OCI-LY7 (cell line): ENCODE results near the gene STMN1. TPM values are rescaled to one million over a fixed set of nuclear protein-coding genes. Genes with fewer than 3 reads are reported as not detected.

Experiments used
- BruUV-seq: library from RNA; stranded (reverse); fragments of 400-500 nt; replicated peaks from 2 replicates; lab custom pipeline; 2021; lab: Mats Ljungman, UMichigan
- CTCF ChIA-PET: fragments of 300-600 bp; sonication (Branson Sonifier 250); formaldehyde crosslinking; loops from one replicate; lab custom pipeline; 2022; ENCODE audit warnings: antibody characterized with exemption; ENCODE audit not compliant: unreplicated experiment; lab: Charles Lee
- POLR2A ChIA-PET: fragments of 300-600 bp; sonication (Branson Sonifier 250); formaldehyde crosslinking; loops from one replicate; lab custom pipeline; 2022; ENCODE audit warnings: antibody characterized with exemption; lab: Charles Lee
- DNase-seq: peaks from one replicate; pipeline ENCODE4 v3.0.0-alpha.2; 2015; ENCODE audit warnings: low spot score
- H2AFZ ChIP-seq: fragments of 200-600 bp; sonication (generic), shearing (Covaris generic); 2 replicates; pipeline ENCODE4 v1.6.1; 2014; ENCODE audit warnings: mild to moderate bottlenecking, antibody characterized with exemption, low read length, moderate library complexity
- H3K27ac ChIP-seq: fragments of 200-600 bp; sonication (generic); 2 replicates; pipeline ENCODE4 v1.5.1; 2014; ENCODE audit warnings: mixed run types, low read depth, mild to moderate bottlenecking, moderate library complexity, low read length, inconsistent platforms; ENCODE audit not compliant: poor library complexity, severe bottlenecking
- H3K36me3 ChIP-seq: fragments of 200-600 bp; sonication (generic); 2 replicates; pipeline ENCODE4 v1.6.1; 2014; ENCODE audit warnings: mild to moderate bottlenecking, antibody characterized with exemption, low read length, moderate library complexity, mixed read lengths; ENCODE audit not compliant: insufficient read depth
- H3K4me1 ChIP-seq: fragments of 200-600 bp; sonication (generic); 2 replicates; pipeline ENCODE4 v1.5.1; 2014; ENCODE audit warnings: mild to moderate bottlenecking, low read length; ENCODE audit not compliant: insufficient read depth, poor library complexity, severe bottlenecking
- H3K4me2 ChIP-seq: fragments of 200-600 bp; sonication (generic); 2 replicates; pipeline ENCODE4 v1.6.1; 2014; ENCODE audit warnings: mild to moderate bottlenecking, low read length
- H3K4me3 ChIP-seq: fragments of 200-600 bp; sonication (generic); 2 replicates; pipeline ENCODE4 v1.5.1; 2014; ENCODE audit warnings: mild to moderate bottlenecking, low read depth, low read length; ENCODE audit not compliant: poor library complexity, severe bottlenecking
- H3K79me2 ChIP-seq: fragments of 200-600 bp; sonication (generic); 2 replicates; pipeline ENCODE4 v1.6.1; 2016; ENCODE audit warnings: low read depth, mild to moderate bottlenecking, low read length, moderate library complexity, mixed read lengths; ENCODE audit not compliant: insufficient read depth
- H3K9me2 ChIP-seq: fragments of 200-600 bp; sonication (generic); 2 replicates; pipeline ENCODE4 v1.6.1; 2016; ENCODE audit warnings: mild to moderate bottlenecking, low read length, mixed read lengths; ENCODE audit not compliant: insufficient read depth
- H3K9me3 ChIP-seq: fragments of 200-600 bp; sonication (generic); 2 replicates; pipeline ENCODE4 v1.6.1; 2014; ENCODE audit warnings: mild to moderate bottlenecking, mixed run types, low read length, mixed read lengths
- H4K20me1 ChIP-seq: fragments of 200-600 bp; sonication (generic); 2 replicates; pipeline ENCODE4 v1.6.1; 2014; ENCODE audit warnings: mild to moderate bottlenecking, antibody characterized with exemption, low read length, moderate library complexity, mixed read lengths; ENCODE audit not compliant: insufficient read depth
- CTCF ChIP-seq: fragments of 200-600 bp; sonication (generic); conservative IDR thresholded peaks from 2 replicates; pipeline ENCODE4 v1.5.1; 2014; ENCODE audit warnings: mild to moderate bottlenecking, antibody characterized with exemption, low read length, moderate library complexity, mixed read lengths
- EZH2phosphoT487 ChIP-seq: fragments of 200-600 bp; sonication (generic); IDR thresholded peaks from 2 replicates; pipeline ENCODE4 v1.6.1; 2018; ENCODE audit warnings: low read depth, borderline replicate concordance, mild to moderate bottlenecking, mixed run types, antibody characterized with exemption, low read length, moderate library complexity, mixed read lengths
- intact Hi-C: fragments of 100-400 bp; cut with micrococcal nuclease; formaldehyde crosslinking; loops from one replicate; pipeline ENCODE4 v1.10.0; 2022; ENCODE audit not compliant: unreplicated experiment
- total RNA-seq, 2 experiments: library from RNA; depleted of rRNA in 1 of 2; stranded (reverse); fragments of >200 nt in 1 of 2; shearing (Covaris generic) in 1 of 2; gene quantifications; 2 replicates each; pipeline ENCODE4 v1.2.3, GENCODE V29; 2014 to 2022

Gene STMN1
- total RNA-seq, 2 experiments from 2014 or later: 730 to 847 TPM

GRCh38 chr1:25874635-25875153 is 31.5 kb downstream of the STMN1 start:
- Histone ChIP-seq H3K4me3 (peak overlapping the region; percentile 54), H3K4me2 (peak overlapping the region; percentile 74), H3K9me2 (no peaks in the 10 kb centered on the region), H3K79me2 (no peaks in the 10 kb centered on the region), H4K20me1 (no peaks in the 10 kb centered on the region), H3K4me1 (peaks cover 45% of the 10 kb centered on the region), H3K36me3 (no peaks in the 10 kb centered on the region), H2AFZ (peak overlapping the region; percentile 65; the same call in 1 of the 2 replicates), H3K27ac (no peak overlapping the region), H3K9me3 (no peaks in the 10 kb centered on the region)
- BruUV-seq: no TSS peak
- TF ChIP-seq EZH2phosphoT487 (no peak), CTCF (no peak)
- DNase-seq: no peak
- intact Hi-C loops: no loop called here
- ChIA-PET CTCF (no interaction called here), POLR2A (interaction anchor here (0.6 to 1.7 kb wide), 2 partner anchors 29 to 72 kb away, joined by 4 read pairs; no protein-coding TSS in a partner anchor)

- no peaks in the 10 kb centered on the region for H3K9me2 ChIP-seq
- CTCF ChIA-PET: no interaction called here
- POLR2A ChIA-PET: interaction anchor here (0.6 to 1.7 kb wide), 2 partner anchors 29 to 72 kb away, joined by 4 read pairs; no protein-coding TSS in a partner anchor
- no peaks in the 10 kb centered on the region for H3K9me3 ChIP-seq
- H3K4me3 ChIP-seq: no peak overlapping the region
- DNase-seq: no peak
- H3K27ac ChIP-seq: no peak overlapping the region
- H4K20me1 ChIP-seq: no peaks in the 10 kb centered on the region
- H2AFZ ChIP-seq: no peak overlapping the region
- H3K4me1 ChIP-seq: peaks cover 45% of the 10 kb centered on the region
- H3K4me2 ChIP-seq: no peak overlapping the region
- BruUV-seq: no TSS peak
- H3K36me3 ChIP-seq: no peaks in the 10 kb centered on the region
- TF ChIP-seq EZH2phosphoT487 (no peak), CTCF (no peak)
- intact Hi-C loops: no loop called here
- H3K79me2 ChIP-seq: no peaks in the 10 kb centered on the region
Observed at GRCh38 chr1:25874209-25874608, 32.0 kb downstream of the STMN1 start.

GRCh38 chr1:25873120-25873519 is 33.1 kb downstream of the STMN1 start:
- peak overlapping the region; percentile 43; the same call in 1 of the 2 replicates for H2AFZ ChIP-seq
- H3K9me3 ChIP-seq: no peaks in the 10 kb centered on the region
- no peak for TF ChIP-seq EZH2phosphoT487
- TF ChIP-seq CTCF: no peak
- POLR2A ChIA-PET: interaction anchor here (0.6 kb wide), 1 partner anchor 11 kb away, joined by 3 read pairs; no protein-coding TSS in a partner anchor
- CTCF ChIA-PET: interaction anchor here (0.5 kb wide), 1 partner anchor 138 kb away, joined by 3 read pairs; no protein-coding TSS in a partner anchor
- H4K20me1 ChIP-seq: no peaks in the 10 kb centered on the region
- H3K4me2 ChIP-seq: peak overlapping the region; percentile 55
- no TSS peak for BruUV-seq
- intact Hi-C loops: no loop called here
- H3K79me2 ChIP-seq: no peaks in the 10 kb centered on the region
- peak overlapping the region; percentile 4 for H3K4me3 ChIP-seq
- peaks cover 45% of the 10 kb centered on the region for H3K4me1 ChIP-seq
- peak overlapping the region; percentile 16 for H3K27ac ChIP-seq
- no peak for DNase-seq
- H3K9me2 ChIP-seq: no peaks in the 10 kb centered on the region
- H3K36me3 ChIP-seq: no peaks in the 10 kb centered on the region
